ENCODE data around the gene GC.
"Not testable (repeated sequence)": the region's sequence is repeated elsewhere in the genome, so short reads cannot be mapped to it uniquely, and the experiment has no call there.

The GC gene

DNA sequence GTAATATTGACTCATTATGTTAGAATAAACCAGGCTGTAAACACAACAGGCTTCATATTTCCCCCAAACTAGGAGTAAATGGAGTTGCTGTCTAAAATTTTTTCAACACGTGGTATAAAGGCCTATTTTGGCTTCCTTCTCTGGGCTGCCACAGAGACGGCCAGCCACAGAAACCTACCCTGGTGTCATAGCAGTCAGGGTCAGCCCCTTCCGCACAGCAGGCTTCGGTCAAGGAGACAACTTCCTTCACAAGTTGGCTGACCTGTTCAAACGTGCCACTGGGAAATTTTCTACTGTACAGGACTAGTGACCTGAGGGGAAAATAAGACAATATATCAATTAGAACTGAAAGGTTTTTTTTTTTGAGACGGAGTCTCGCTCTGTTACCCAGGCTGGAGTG lies 15.8 kb downstream of the GC start:
- no peak for DNase-seq (ENCODE audit: low read depth)

DNA sequence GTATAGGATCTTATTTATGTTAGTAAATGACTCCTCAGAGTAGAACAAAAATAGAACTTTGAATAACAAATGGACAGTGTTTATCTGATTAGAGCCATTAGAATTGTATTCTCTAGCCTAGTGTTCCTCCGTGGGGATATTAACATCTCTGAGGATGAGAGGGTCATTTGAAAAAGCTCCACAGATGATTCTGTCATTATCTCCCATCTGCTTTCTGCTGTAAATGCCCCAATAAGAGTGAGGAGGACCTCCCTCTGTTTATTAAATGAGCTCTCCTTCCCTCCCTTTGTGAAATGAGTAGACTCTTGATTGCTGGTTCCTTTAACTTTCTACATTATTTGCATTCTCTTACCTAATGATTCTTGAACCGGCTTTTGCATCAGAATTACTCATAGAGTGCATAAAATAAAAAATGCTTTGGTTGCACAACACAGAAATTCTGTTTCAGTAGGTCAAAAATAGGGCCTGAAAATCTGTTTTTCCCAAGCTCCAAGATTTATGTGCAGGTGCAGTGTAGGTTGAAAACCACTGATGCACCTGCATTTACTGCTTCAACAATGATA lies 18.0 kb downstream of the GC start:
- DNase-seq (ENCODE audit: low read depth), result no peak

DNA sequence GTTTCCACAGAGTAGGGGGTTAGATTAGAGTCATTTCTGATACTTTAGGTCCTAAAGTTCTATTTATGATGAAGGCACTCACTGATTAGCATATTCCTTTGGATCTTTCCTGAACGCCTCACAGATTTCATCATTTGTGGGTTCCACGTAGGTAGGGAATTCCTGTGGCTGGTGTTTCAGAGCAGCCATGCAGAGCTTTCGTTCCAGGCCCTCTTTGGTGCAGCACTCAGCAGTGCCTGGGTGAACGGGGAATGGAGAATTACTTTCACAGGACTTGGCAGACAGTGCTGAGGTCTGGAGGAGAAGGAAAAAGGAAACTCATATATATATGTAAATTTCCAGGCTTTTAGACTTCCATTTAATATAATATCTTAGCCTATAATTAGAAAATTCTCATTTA lies 18.5 kb downstream of the GC start:
- DNase-seq (ENCODE audit: low read depth), result peak; percentile 20

DNA sequence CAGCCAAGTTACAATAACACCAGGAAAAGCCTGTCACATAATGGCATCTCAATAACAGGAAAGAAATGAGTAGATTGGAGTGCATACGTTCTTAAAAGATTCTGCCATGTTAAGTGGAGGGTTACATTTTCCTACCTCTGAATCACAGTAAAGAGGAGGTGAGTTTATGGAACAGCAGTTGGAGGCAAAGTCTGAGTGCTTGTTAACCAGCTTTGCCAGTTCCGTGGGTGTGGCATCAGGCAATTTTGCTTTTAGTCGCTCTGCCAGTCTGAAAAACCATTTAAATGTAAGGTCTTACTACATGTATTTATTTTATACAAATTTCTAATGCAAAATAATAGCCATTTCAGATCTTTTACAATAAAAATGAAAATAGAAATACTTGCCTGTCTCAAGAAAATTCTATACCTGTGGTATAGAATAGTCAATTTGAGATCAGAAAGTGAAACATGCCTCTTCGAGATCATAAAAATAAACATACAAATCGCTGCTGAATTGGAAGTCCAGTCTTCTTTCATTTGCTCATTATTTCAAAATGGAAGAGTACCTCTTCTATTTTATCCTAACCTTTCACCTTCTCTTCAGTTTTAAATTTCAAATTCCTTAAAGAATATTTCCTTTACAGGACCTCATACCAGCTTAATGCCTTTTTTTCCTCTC lies 31.4 kb downstream of the GC start:
- no peak for DNase-seq (ENCODE audit: low read depth)

DNA sequence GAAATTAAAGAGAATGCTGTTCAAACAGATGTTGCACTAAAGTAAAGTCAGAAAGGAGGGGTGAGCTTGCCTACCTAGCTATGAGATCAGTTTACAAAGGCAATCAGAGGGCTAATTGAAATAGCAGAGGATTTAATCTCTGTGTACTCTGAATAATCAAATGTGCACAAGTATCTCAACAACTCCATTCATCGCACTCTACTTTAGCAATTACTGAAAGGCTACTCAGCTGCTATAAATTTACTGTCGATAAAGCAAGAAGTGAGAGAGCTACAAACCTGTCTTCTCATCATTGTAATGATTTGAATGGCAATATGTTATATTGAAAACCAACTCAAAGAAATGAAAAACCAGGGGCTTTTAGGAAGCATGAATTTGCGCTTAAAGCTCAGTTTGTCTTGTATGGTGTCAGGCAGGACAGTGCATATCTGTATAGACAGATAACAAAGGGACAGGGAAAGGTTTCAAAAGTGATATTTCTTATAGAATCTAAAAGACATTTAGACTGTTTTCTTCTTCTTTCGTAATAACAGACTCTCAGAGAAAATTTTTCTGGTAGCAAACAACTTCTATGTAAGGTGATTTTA lies 34.8 kb downstream of the GC start:
- no peak for DNase-seq (ENCODE audit: low read depth)

DNA sequence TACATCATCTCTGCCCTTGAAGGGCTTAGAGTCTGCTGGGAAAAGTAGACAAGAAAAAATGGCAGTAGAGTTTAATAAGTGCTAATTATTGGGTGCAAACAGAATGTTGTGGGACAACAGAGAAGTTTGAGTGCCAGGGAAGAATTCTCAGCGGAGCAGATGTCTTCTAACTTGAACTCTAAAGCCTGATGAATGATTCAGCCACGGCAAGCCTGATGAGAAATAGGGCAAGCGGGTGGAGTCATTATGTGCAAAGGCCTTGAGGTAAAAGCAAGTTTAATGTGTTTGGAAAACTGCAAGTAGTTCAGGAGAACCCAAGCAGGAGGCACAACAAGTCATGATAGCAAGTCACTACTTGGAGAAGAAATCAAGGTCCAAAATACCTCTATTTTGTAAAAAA lies 37.5 kb downstream of the GC start:
- no peak for DNase-seq (ENCODE audit: low read depth)

DNA sequence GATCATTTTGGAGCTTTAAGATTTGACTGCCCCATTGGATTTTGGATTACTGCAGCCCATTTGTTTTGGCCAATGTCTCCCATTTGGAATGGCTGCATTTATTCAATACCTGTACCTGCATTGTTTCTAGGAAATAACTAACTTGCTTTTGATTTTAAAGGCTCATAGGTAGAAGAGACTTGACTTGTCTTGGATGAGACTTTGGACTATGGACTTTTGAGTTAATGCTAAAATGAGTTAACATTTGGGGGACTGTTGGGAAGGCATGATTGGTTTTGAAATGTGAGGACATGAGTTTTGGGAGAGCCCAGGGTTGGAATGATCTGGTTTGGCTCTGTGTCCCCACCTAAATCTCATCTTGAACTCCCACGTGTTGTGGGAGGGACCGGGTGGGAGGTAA lies 45.1 kb downstream of the GC start:
- DNase-seq (ENCODE audit: low read depth), result not testable (repeated sequence)

DNA sequence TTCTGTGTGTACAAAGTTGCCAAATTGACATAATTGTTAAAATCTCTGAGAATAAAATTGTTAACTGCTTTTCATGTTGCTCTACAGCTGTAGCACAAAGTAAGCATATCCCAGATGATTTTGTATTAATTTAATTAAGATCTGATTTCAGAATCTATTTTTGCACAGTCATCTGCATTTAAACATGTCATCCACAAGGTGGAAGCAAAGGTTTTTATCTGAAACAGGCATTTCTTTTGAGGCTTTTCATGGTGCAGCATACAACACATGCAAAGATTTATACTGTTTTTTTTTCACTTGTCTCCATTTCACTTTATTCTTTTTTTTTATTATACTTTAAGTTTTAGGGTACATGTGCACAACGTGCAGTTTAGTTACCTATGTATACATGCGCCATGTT lies 51.2 kb downstream of the GC start:
- DNase-seq (ENCODE audit: low read depth), result peak; percentile 26

DNA sequence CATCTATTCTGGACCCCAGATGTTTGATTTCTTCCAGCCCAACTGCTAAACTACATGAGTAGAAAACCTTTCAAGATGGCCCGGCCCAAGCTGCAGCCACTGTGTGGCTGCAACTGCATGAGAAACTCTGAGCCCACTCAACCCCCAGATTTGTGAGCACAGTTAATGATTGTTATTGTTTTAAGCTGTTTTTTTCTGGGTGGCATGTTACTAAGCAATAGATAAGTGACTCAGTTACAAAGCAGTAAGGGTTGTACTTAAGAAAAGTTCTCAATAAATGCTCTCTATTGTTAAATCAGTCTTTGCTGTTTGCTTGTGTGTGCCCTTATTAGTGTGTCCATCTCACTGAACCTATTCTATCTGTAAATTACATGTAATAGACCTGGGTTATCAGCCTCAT lies 51.8 kb downstream of the GC start:
- no peak for DNase-seq (ENCODE audit: low read depth)

DNA sequence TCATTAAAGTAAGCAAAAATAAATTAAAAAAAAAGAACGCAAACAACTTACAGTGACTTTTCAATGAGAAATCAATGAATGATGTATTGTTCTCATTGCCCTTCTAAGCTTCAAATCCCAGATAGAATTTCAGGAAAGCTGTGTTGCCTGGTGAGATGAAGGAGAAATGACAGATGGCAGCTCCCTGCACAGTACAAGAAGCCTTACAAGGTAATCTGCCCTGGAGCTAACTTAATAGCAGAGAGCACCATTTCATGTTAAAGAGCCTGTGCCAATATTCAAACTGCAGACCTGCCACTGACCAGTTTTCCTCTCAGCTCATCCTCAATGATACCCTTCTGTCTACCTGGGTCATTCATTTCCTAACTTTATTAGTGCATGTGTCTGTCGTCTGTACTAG lies 54.0 kb downstream of the GC start:
- no peak for DNase-seq (ENCODE audit: low read depth)

DNA sequence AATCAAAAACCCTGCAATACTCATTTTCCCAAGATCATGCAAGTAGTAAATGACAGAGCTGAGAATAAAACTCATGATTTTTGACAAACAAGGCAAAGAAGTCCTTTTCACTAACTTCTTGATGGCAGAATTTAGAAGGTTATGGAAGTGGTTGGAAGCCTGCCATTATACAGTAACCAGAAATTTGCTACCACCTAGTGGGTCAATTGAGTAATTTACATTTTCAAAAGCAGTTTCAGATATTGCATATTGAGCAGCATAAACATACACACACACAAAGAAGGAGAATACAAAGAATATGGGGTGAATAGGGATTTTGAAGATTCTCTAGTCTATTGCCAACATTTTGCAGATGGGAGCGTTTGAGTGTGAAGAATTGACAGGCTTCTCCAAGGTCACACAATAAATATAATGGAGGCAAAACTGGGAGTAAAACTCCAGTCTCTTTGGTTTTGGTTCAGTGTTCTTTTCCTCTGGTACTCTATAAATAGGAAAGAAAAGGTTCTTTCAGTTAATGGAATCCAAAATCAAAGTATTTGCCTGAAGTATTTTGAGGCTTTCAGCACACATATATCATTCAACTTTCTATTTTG lies 70.2 kb downstream of the GC start:
- no peak for DNase-seq (ENCODE audit: low read depth)

DNA sequence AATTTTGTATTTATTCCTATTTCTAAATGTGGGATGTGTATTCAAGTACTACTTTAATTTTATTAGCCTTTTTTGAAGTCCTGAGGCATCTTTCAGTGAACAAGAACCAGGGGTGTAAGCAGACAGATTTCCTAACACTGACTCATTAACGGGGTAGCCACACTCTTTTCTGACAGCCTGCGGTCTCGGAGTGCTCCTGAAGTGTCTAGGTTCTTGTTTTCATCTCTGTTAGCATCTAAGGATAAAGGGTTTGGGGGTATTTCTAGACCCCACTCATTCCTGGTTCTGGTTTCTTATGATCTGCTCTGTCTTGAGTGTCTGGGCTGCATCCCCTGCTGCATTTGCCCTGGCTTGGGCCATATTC lies 71.9 kb downstream of the GC start:
- DNase-seq (ENCODE audit: low read depth), result no peak

DNA sequence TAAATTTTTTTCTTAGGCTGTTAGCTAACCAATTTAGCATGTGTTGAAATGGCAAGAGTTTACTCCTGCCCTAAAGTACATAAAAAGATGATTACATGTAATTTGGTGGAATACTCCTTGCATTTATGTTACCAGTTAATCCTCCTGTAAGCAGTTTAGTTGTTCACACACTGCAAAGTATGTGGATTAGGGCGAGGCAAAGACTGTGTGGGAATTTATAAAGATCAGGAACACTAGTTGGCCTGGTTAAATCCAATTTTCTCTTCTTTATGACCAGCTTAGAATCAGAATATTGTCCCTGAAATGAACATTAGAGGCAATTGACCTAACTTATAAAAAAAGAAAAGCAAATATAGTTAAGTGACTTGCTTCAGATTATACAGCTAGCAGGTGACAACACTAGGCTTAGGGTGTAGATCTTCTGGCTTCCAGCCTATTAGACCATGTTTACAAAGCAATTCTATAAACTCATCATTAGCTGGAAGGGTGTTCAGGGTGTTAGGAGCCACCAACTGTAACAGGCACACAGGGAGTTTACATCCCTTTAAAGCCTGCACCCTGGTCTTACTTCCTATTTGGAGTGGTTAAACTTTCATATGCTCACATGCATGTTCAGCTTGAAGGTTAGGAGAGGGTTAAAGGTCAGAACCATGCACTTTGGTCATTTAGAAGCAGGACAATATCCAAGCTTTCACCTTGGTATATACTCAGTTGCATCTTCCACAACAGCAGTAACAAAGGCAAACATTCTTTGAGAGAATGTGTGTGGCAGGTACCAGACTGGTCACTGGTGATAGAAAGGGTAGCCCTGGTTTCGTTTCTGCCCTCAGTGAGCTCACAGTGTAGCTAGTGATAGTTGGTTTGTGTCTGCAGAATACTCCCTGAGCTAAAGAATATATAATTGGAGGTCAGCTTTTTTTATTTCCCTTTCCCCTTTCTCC lies 72.6 kb downstream of the GC start:
- no peak for DNase-seq (ENCODE audit: low read depth)

DNA sequence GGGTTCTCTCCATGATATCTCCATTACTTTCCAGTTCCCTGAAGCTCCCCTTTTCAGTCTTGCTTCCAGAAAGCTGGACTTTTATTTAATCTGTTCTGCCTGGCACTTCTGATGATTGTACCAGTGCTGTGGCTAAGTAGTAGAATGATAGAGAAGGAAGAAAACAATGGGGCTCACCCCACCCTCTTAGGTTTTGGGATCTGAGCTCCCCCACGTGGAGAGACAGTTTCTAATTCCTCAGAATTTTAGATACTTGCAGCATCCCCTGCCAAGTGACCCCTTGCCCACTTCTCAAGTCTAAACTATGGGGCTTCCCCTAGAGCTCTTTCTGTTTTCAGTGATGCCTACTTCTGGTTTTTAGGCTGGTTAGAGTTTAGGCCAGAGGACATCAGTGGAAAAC lies 73.9 kb downstream of the GC start:
- DNase-seq (ENCODE audit: low read depth), result no peak

DNA sequence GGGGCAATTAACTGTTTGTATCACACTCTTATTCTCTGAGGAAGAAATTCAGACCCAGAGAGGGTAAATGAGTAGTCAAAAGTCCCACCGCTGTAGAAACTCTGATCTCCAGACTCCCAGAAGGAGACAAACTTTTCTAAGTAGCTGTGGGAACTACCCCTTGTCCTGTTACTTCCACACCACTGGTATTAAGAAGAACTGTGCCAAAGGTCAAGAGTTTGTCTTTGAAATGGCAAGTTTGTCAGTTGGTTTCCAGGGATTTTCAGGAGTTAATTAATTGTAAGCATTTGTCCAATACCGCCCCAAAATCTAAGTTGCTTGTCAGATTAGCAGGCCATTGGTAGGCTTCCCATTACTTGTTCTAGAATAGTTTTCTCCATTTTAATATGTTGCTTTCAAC lies 85.7 kb downstream of the GC start:
- DNase-seq (ENCODE audit: low read depth), result no peak

DNA sequence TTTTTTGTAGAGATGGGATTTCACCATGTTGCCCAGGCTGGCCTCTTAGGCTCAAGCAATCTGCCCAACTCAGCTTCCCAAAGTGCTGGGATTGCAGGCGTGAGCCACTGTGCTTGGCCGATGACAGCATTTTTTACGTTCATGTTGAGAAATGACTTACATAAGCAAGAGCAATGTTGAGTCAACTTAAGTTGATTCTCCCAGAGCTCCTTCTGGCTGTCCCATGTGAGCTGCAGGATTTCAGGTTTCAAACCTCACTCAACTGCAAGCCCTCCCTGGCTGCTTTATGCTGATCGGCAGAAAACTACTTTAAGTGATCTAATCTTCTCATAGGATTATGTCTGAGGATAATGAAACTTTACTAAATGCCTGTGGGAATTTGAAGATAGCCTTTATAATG lies 86.8 kb downstream of the GC start:
- no peak for DNase-seq (ENCODE audit: low read depth)

DNA sequence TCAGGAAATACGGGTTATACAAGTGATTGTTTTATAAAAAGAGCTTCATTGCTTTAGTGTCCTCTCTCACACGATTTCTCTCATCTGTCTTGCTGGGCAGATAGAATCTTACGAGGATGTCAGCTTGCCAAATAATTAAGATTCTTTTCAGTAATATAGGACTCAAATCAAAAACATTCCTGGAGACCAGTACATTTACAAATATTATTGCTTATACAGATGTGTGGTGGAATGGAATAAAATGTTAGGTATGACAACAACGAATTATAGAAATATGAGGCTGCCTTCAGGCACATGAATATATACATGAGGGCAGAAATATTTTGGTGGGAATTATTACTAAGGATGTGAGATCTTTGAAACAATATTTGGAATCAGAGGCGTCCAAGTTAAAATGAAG lies 88.9 kb downstream of the GC start:
- DNase-seq (ENCODE audit: low read depth), result no peak

DNA sequence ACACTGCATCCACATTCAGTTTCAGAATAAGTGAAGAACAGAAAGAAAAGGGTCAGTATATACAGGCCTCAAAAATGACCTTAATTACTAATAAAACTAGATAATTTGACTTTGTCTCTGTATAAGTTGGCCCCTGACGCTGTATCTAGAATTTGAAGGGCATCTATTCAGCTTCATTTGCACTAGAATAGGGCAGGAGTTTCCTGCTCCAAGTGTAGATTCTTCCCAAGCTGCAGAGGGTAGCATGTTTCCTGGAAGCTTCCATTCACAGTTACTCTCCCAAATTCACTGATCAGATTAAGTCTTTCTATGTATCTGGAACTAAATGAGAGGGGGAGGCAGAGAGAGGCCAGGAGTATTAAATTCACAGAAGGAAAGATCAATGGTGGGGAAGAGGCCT lies 90.9 kb downstream of the GC start:
- DNase-seq (ENCODE audit: low read depth), result no peak

DNA sequence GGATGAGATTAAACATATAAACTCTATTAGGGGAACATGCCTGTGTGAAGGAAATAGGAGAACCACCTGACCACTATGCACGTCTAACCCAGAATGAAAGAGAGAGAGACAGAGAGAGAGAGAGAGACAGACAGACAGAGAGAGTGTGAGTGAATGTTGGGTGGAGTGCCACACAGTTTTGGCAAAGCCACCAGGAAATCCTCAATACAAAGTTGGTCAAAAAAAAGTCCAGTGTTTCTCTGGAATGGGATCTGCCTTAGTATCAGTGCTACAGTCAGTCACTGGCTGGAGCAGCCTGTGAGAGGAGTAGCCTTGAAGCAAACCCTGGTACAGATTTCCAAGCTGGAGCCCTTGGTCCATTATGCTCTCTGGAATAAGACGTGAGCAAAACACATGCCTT lies 91.7 kb downstream of the GC start:
- no peak for DNase-seq (ENCODE audit: low read depth)

All from non-pigmented ciliary epithelial cell (primary cell).